GM19395 (cell line): ENCODE results near the gene TBC1D20.
"Not testable (repeated sequence)": the region's sequence is repeated elsewhere in the genome, so short reads cannot be mapped to it uniquely, and the experiment has no call there.

Experiments used
- ATAC-seq: cut with Tn5 transposase; IDR thresholded peaks from one replicate; pipeline ENCODE4 v1.9.1; 2021; ENCODE audit warnings: mild to moderate bottlenecking, moderate library complexity; ENCODE audit not compliant: unreplicated experiment

TBC1D20 gene

DNA sequence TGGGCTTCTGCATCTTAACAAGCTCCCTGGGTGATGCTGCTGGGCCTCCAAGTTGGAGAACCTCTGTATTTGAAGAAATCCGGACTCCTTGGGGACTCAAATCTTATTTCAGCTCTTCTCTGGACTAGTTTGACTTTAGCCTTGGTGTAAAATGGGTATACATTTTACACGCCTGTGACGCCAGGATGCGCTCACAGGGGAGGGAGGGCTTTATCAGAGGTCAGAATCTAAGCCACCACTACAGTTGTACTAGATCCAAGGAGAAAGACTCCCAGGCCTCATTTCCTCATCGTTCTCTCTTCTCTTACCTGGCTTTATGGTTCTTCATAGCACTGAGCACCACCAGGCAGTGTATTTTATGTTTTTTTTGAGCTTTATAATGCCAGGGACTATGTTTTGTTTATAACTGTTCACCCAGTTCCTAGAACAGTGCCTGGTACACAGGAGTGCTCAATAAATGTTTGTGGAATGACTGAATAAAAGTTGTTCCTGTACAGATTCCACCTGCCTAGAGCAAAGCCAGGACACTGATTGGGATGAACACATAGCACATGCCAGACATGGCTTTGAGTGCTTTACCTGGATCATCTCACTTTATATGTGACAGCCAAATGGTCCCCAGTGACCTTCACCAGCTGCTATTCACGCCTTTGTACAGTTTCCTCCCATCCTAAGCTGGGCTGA lies 59.3 kb downstream of the TBC1D20 start:
- ATAC-seq = no peak

DNA sequence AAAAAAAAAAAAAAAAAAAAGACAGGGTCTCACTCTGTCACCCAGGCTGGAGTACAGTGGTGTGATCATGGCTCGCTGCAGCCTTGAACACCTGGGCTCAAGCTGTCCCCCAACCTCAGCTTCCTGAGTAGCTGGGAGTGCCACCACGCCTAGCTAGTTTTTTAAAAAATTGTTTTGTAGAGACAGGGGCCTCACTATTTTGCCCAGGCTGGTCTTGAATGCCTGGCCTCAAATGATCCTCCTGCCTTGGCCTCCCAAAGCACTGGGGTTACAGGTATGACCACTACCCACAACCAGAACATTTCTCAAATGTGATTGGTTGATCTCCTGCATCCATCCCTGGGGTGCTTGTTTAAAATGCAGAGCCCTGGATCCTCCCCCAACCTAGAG lies 59.8 kb downstream of the TBC1D20 start:
- no peak for ATAC-seq

DNA sequence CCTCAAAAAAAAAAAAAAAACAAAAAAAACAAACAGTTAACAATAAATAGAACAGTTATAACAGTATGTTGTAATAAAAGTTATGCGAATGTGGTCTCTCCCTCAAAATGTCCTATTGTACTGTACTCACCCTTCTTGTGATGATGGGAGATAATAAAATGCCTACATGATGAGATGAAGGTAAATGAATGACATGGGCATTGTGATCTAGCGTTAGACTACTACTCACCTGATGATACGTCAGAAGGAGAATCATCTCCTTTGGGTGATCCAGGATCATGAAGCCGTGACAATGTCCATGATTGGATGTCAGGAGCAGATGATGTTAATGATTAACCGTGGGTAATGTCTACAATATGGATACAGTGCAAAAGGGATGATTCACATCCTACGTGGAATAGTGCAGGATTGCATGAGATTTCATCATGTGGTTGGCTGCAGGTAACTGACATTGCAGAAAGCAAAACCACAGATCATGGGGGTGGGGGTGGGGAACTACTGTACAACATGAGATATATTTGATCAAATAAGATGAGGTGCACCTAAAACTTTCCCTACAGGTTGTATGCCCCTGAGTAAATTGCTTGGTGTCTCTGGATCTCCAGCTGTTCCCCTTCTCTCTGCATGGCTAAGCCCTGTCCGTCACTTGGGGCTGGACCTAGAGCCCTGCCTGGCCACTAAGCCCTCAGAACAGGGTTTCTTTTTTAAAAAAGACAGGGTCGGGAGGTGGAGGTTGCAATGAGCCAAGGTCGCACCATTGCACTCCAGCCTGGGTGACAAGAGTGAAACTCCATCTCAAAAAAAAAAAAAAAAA lies 60.4 kb downstream of the TBC1D20 start:
- ATAC-seq = no peak

DNA sequence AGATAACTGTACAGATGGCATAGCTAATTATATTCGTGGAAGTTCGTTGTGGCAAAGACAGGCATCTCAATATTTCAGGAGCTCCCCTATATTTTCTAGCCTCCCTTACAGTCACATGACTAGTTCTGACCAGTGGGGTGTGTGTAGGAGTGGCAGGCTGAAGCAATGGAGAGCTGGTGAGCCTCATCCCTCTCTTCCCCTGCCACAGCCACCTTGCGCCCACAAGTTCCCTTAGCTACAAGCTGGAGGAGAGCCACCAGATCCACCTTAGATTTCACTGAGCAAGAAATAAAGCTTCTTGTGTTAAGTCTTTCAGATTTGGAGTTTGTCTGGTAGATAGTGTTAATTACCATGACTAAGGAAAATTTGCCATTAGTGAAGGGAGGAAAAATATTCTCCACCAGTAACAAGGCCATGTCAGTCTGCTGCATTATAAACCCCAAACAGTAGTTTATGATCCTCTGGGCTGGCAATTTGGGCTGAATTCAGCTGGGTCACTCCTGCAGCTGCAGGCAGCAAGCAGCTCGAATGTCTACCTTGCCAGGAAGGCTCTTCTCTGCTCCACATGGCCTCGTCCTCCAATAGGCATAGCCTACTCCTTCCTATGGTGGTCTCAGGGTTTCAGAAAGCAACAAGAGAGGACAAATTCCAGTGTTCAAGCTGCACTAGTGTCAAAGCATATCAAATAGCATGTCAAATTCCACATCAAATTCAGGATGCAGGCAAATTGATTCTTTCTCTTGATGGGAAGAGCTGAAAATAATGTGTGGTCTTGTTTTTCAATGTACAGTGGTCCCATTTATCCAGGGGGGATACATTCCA lies 61.7 kb downstream of the TBC1D20 start:
- no peak for ATAC-seq

DNA sequence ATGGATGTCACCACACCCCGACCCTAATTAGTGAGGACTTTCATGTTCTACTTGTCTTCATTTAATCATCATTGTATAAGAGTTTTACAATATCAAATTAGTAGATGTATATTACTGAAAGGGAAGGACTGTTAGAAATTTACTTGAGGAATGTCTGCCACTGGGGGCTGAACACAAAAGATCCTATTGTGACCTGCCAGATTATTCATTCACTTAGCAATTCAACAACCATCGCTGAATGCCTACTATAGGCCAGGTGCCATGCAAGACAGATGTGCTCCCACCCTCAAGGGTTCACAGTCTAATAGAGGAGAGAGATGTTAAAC lies 62.2 kb downstream of the TBC1D20 start:
- ATAC-seq = no peak

DNA sequence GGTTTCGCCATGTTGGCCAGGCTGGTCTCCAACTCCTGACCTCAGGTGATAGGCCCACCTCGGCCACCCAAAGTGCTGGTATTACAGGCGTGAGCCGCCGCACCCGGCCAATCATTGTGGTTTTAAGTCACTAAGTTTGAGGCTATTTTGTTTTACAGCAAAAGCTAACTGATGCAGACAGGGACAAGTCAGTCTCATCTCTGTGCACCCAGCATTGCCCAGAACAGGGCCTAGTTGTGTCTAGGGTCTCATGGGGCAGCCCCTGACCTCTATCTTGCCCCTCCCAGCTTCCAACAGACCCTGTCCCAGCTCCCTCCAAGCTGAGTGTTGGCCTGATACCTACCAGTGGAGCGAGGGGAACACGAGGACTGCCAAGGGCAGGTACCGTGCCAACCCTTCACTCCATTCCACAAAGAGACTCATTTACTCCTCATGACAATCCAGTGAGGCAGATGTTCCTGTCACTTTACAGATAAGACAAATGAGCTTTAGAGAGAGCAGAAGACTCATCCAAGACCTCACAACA lies 63.1 kb downstream of the TBC1D20 start:
- no peak for ATAC-seq

DNA sequence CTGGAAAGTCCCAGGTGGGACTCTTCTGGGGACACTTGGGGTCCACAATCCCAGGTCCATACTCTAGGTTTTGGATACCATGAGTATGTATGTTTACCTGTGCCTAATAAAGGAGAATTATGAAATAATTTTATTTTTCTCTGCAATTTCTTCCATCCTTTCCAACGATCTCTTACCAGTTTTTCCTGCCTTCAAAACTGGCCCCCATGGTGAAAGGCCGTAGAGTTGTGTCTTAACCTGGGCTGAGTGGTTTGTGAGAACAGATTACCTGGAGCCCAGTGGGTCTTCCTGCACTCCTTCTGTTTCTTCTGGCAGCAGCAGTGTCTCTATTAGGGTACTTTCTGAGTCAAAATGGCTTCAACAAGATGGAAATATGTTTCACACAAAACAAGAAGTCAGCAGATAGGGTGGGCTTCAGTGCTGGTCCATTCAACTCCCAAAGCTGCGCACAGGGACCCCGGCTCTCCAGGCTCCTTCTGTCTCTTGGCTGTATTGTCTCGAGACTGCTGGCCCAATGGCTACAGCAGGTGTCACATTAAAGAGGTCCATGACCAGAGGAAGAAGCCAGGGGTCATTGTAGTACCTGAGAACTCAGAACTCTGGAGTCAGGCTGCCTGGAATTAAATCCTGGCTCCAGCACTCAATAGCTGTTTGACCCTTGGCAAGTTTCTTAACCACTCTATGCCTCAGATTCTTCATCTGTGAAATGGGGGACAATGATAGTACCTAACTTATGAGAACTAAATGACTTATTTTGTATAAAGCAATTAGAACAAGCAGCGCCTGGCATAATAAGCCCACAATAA lies 64.7 kb downstream of the TBC1D20 start:
- no peak for ATAC-seq

DNA sequence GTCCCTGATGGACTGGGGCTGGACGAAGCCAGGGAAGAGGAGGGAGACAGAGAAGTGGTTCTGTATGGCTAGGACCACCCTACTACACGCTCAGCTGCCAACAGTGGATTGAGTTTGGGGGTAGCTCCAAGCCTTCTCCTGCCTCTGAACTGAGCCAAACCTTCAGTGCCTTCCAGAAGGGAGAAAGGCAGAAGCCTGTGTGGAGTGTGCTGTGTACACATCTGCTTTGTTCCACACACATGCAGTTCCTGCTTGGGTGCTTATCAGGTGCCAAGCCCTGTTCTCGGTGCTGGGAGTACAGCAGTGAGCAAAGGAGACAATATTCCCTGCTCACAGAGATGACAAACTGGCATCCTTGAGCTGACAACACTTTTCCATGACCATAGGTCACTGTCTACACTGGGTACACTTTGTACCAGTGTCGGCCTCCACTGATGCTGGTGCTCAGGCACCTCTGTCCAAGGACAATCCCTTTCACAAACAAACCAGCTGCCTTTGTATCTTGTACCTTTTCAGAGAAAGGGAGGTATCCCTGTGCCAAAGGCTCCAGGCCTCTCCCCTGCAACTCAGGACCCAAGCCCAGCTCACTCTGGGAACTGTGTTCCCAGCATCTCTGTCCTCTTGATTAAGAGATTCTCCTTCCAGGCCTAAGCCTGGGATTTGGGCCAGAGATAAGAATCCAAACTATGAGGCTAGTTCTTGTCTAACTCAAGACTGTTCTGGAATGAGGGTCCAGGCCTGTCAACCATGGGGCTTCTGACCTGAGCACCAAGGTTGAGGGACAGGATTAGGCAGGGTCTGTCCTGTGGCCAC lies 65.5 kb downstream of the TBC1D20 start:
- ATAC-seq = no peak

DNA sequence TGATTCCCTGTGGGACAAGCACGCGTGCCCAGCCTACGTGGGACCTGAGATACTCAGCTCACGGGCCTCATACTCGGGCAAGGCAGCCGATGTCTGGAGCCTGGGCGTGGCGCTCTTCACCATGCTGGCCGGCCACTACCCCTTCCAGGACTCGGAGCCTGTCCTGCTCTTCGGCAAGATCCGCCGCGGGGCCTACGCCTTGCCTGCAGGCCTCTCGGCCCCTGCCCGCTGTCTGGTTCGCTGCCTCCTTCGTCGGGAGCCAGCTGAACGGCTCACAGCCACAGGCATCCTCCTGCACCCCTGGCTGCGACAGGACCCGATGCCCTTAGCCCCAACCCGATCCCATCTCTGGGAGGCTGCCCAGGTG lies 66.1 kb downstream of the TBC1D20 start:
- no peak for ATAC-seq

DNA sequence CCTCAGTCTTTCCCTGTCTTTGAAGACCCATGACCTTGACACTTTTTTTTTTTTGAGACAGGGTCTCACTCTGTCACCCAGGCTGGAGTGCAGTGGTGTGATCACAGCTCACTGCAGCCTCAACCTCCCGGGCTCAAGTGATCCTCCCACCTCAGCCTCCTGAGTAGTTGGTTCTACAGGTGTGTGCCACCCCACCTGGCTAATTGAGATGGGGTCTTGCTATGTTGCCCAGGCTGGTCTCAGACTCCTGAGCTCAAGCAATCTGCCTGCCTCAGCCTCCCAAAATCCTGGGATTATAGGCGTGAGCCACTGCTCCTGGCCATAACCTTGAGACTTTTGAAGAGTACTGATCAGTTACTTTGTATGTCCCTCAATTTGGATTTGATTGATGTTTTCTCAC lies 69.0 kb downstream of the TBC1D20 start:
- ATAC-seq = not testable (repeated sequence)

DNA sequence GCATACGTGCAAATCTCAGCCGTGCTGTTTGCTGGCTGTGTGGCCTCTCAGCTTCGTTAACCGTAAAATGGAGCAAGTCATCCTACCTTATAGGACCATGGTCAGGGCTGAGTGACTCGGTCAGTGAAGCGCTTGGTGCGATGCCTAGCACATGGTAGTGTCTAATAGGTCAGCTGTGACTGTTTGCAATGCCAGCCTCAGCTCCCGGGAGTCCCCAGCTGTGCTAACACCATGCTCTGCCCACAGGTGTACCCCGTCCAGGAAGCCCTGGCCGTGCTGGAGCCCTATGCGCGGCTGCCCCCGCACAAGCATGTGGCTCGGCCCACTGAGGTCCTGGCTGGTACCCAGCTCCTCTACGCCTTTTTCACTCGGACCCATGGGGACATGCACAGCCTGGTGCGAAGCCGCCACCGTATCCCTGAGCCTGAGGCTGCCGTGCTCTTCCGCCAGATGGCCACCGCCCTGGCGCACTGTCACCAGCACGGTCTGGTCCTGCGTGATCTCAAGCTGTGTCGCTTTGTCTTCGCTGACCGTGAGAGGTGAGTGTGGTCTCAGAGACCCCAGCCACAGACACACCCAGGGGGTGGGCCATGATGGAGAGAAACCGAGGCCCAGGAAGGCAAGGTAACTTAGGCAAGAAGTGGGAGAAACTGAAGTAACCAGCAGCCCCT lies 71.2 kb downstream of the TBC1D20 start:
- no peak for ATAC-seq

DNA sequence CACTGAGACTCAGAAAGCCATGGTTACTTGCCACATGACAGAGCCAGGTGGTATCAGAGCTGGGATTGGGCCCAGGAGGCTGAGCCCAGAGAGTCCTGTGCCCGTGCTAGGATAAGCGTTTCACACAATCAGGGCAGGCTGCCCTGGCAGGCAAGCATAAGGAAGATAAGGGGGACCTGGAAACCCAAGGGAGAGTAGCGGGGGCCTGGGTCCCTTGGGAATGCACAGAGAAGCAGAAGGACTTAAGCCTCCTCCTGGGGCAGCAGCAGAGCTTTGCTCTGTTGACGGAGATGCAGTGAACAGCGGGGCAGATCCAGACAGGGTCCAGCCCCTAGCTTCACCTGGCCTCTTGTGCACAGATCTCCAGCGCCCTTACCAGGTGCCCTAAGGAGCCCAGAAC lies 73.1 kb downstream of the TBC1D20 start:
- no peak for ATAC-seq

DNA sequence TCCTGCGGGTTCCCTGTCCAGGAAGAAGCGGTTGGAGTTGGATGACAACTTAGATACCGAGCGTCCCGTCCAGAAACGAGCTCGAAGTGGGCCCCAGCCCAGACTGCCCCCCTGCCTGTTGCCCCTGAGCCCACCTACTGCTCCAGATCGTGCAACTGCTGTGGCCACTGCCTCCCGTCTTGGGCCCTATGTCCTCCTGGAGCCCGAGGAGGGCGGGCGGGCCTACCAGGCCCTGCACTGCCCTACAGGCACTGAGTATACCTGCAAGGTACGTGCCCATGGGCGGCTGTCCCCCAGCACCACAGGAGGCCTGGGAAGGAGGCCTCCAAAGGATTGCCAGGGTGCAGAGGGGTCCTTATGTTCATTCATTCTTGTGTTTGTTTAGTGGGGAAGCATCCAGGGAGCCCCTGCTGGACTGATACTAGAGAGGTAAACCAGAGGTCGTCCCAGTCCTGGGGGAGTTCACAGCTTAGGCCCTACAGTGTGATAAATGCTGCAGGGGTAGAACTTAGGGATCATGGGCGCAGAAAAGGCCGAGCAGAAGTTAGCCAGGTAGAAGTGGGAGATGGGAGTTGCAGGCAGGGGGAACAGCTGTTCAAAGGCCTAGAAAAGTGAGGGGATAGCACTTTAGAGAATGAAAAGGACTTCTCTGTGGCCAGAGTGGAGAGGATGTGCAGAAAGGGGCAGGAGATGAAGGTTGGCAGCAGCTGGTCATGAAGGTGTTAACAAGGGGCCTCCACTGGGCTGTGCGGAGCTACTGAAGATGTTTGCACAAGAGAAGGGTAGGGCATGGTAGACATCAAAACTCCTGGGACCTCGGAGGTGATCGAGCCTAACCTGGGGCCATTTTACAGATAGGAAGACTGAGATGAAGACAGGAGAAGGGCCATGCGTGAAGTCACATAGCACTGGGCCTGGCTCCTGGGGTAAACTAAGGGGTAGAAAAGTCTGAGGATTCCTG lies 74.0 kb downstream of the TBC1D20 start:
- ATAC-seq = no peak

DNA sequence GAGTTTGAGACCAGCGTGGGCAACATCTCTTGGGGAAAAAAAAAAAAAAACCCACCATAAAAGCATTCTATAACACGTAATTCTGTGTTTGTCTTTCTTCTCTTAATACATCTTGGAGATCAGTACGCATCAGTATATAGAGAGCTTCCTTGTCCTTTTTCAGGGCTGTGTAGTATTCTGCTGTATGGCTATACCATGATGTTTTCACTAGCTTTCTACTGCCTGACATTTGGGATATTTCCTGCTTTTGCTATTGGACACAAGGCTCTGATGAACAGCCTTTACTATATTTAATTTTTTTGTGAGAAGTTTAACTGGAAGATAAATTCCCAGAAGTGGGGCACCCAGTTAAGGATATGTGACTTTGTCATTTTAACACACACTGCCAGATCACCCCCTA lies 74.8 kb downstream of the TBC1D20 start:
- no peak for ATAC-seq

DNA sequence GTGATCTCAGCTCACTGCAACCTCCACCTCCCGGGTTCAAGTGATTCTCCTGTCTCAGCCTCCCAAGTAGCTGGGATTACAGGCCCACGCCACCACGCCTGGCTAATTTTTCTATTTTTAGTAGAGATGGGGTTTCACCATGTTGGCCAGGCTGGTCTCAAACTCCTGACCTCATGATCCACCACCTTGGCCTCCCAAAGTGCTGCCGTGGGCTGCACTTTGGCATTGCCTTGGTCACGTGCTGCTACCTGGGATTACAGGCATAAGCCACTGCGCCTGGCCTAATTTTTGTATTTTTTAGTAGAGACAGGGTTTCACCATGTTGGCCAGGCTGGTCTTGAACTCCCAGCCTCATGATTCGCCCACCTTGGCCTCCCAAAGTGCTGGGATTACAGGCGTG lies 75.7 kb downstream of the TBC1D20 start:
- ATAC-seq = not testable (repeated sequence)
